Cardiac muscle cell (in vitro differentiated cells and primary cell): ENCODE measurements around the gene XDH. TPM values are rescaled to one million over a fixed set of nuclear protein-coding genes. Genes with fewer than 3 reads are reported as not detected.

ENCODE experiments used
- DNase-seq, 2 donors: peaks; one replicate each; pipeline versions ENCODE4 v3.0.0 to v3.0.0-alpha.2; 2010 to 2017; ENCODE audit warnings: low read depth in 1 of 2, low spot score in 1 of 2
- H3K27ac ChIP-seq: fragments of 200-600 bp; sonication (generic); 2 replicates; pipeline ENCODE4 v1.5.1; 2016
- H3K27me3 ChIP-seq: fragments of 200-600 bp; sonication (generic); 2 replicates; pipeline ENCODE4 v1.6.0; 2016; ENCODE audit warnings: control low read depth
- H3K36me3 ChIP-seq: fragments of 200-600 bp; sonication (generic); 2 replicates; pipeline ENCODE4 v1.5.1; 2016; ENCODE audit warnings: control low read depth
- H3K4me1 ChIP-seq: fragments of 200-600 bp; sonication (generic); 2 replicates; pipeline ENCODE4 v1.8.1; 2017; ENCODE audit warnings: low read depth, mild to moderate bottlenecking, mixed run types
- H3K4me3 ChIP-seq: fragments of 200-600 bp; sonication (generic); 2 replicates; pipeline ENCODE4 v1.5.1; 2016; ENCODE audit warnings: mild to moderate bottlenecking
- H3K9me3 ChIP-seq: fragments of 200-600 bp; sonication (generic); 2 replicates; pipeline ENCODE4 v1.5.1; 2017; ENCODE audit warnings: low read depth, mild to moderate bottlenecking, control low read depth
- CTCF ChIP-seq: IDR thresholded peaks from 2 replicates; pipeline ENCODE4 v1.5.1; 2012; ENCODE audit warnings: low read depth, mild to moderate bottlenecking, low read length
- polyA plus RNA-seq: library from polyadenylated mRNA; unstranded; fragments of >200 nt; fragmentation: Nextera tagmentation; extraction: Ambion mirVana; gene quantifications from 2 replicates; pipeline ENCODE4 v1.2.1, GENCODE V29; 2016
- total RNA-seq: library from RNA; depleted of rRNA; stranded (reverse); fragments of >200 nt; gene quantifications from 2 replicates; pipeline ENCODE4 v1.2.3, GENCODE V29; 2016

Gene XDH
- total and polyA plus RNA-seq, 2 experiments from 2014 or later: 0.17 to 0.69 TPM

GRCh38 chr2:31366733-31367132 is 47.8 kb downstream of the XDH start:
- Histone ChIP-seq H3K27ac (no peak overlapping the region), H3K27me3 (no peaks in the 10 kb centered on the region), H3K4me3 (no peak overlapping the region), H3K9me3 (no peaks in the 10 kb centered on the region), H3K4me1 (no peaks in the 10 kb centered on the region), H3K36me3 (no peaks in the 10 kb centered on the region)
- no peak for TF ChIP-seq CTCF
- DNase-seq: no peak

GRCh38 chr2:31365834-31366505 is 48.6 kb downstream of the XDH start:
- no peak overlapping the region for H3K4me3 ChIP-seq
- H3K4me1 ChIP-seq: no peaks in the 10 kb centered on the region
- no peaks in the 10 kb centered on the region for H3K36me3 ChIP-seq
- TF ChIP-seq CTCF: no peak
- no peaks in the 10 kb centered on the region for H3K9me3 ChIP-seq
- H3K27ac ChIP-seq: no peak overlapping the region
- H3K27me3 ChIP-seq: no peaks in the 10 kb centered on the region
- no peak for DNase-seq

GRCh38 chr2:31365348-31365747 is 49.2 kb downstream of the XDH start:
- H3K27ac ChIP-seq: no peak overlapping the region

GRCh38 chr2:31363956-31364750 is 50.4 kb downstream of the XDH start:
- Histone ChIP-seq H3K4me3 (no peak overlapping the region), H3K4me1 (no peaks in the 10 kb centered on the region), H3K9me3 (no peaks in the 10 kb centered on the region), H3K27me3 (no peaks in the 10 kb centered on the region), H3K36me3 (no peaks in the 10 kb centered on the region), H3K27ac (no peak overlapping the region)
- no peak for DNase-seq
- no peak for TF ChIP-seq CTCF

More at GRCh38 chr2:31365348-31365747, 49.2 kb downstream of the XDH start:
- H3K36me3 ChIP-seq: no peaks in the 10 kb centered on the region
- DNase-seq: no peak
- H3K9me3 ChIP-seq: no peaks in the 10 kb centered on the region
- H3K4me3 ChIP-seq: no peak overlapping the region
- TF ChIP-seq CTCF: no peak
- H3K27me3 ChIP-seq: no peaks in the 10 kb centered on the region
- H3K4me1 ChIP-seq: no peaks in the 10 kb centered on the region

GRCh38 chr2:31362581-31362980 is 52.0 kb downstream of the XDH start:
- Histone ChIP-seq H3K4me3 (no peak overlapping the region), H3K27me3 (no peaks in the 10 kb centered on the region), H3K4me1 (no peaks in the 10 kb centered on the region), H3K36me3 (no peaks in the 10 kb centered on the region), H3K27ac (no peak overlapping the region), H3K9me3 (no peaks in the 10 kb centered on the region)
- no peak for TF ChIP-seq CTCF
- DNase-seq: no peak
